A673 (cell line): ENCODE results near the gene NARF.

Experiments used
- CTCF ChIP-seq: fragments of 300-800, 200-600 bp; sonication (generic); conservative IDR thresholded peaks from 2 replicates; pipeline ENCODE4 v1.5.1; 2017; ENCODE audit warnings: low read depth, mild to moderate bottlenecking, antibody characterized with exemption, low read length, moderate library complexity, mixed read lengths
- EZH2 ChIP-seq: fragments of 200-600 bp; sonication (generic); IDR thresholded peaks from 2 replicates; pipeline ENCODE4 v1.6.1; 2017; ENCODE audit warnings: borderline replicate concordance, low read depth, mild to moderate bottlenecking, mixed read lengths, antibody characterized with exemption, low read length; ENCODE audit not compliant: poor library complexity, severe bottlenecking

DNA sequence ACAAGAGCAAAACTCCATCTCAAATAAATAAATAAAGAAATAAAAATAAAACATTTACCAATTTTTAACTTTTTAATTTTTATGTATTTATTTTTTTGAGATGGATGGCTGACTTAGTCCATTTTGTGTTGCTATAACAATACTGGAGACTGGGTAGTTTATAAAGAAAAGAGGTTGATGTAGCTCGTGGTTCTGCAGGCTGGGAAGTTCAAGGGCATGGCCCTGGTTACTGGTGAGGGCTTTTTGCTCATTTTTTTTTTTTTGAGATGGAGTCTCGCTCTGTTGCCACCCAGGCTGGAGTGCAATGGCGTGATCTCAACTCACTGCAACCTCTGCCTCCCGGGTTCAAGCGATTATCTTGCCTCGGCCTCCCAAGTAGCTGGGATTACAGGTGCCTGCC lies 46.8 kb downstream of the NARF start:
- no peak for TF ChIP-seq EZH2
- no peak for TF ChIP-seq CTCF
